ENCODE measurements around the gene THBS4.

The THBS4 gene

DNA sequence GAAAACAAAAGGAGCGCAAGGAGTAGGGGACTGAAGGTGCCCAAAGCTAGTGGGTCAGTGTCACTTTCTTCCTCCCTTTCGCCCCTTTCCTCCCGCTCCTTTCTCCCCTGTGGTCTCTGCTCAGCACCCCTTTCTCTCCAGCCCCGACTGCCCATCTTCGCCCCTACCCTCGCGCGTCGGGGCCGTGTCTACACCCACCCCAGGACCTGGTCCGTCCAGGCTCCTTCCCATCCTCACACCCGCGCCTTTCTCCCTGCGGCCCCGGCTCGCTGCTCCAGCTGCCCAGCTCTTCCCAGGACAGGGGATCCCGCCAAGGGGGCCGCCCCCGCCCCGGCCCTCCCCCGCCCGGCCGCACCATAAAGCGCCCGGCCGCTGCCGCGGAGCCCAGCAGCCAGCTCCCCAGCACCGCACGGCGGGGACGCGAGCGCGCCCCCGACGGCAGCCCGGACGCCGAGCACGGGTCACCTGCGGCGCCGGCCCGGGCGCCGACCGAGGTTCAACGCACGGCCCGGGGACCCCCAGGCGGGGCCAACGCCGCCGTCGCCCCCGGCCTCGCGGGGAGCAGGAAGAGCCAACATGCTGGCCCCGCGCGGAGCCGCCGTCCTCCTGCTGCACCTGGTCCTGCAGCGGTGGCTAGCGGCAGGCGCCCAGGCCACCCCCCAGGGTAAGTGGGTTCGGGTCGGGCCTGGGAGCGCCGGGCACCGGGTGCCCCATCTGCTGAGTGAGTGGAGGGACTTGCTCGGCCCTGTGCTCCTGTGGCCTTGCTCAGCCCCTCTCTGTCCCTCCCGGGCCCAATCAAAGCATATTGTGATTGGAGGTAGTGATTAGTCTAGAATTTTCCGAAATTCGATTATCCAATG is at the start of gene THBS4:
Gene THBS4 (plus strand): TSS at position 387 of the 860 bp plus-strand sequence. CDS start 190 bp downstream, at position 577.
- no peak for DNase-seq

- DNase-seq, result no peak
Measured at GRCh38 chr5:79986260-79986659, 48.9 kb upstream of the THBS4 start.

- no peak for DNase-seq
Measured at GRCh38 chr5:79990205-79990597, 44.9 kb upstream of the THBS4 start.

GRCh38 chr5:79990598-79991507 is 44.3 kb upstream of the THBS4 start, which contains the start of gene MTX3:
Gene MTX3 (minus strand): TSS chr5:79991262. CDS start chr5:79991238, 24 bp downstream.
- peak; percentile 84 for DNase-seq

GRCh38 chr5:79992891-79993657 is 42.1 kb upstream of the THBS4 start:
- DNase-seq, result no peak

- no peak for DNase-seq
Measured at GRCh38 chr5:79999722-80000121, 35.4 kb upstream of the THBS4 start.

- DNase-seq, result no peak
Measured at GRCh38 chr5:80002677-80003076, 32.5 kb upstream of the THBS4 start.

DNA sequence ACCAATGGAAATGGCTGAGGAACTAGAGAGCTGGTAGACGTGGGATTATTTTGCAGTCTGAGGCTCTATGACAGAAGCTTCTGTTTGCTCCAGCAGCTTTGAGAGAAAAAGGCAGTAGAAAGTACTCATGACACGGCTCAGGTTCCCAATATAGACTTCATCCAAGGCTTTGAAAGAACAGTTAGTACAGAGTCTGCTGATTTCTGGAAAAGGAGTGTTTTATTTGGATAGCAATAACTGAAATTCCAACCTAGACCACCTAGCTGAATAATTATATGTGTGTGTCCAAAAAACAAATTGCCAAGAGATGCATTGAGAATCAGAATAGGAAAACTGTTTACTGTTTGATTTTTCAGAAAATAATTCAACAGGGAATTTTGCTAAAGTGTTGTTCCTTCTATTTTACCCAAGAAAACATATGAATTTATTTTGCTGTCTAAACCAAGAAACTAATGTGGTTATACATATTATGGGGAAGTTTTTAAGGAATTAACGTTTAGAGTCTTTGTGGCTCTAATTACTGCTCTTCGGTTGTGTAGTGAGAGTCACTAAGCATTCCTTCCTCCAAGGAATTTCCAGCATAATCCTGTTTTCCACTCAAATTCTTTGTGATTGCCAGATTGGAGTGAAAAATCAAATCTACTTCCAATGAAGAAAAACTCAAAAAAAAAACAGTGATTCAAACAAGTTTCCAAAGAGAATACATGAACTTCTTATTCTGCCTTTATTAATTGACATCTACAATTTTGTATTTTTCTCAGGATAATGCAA is 26.0 kb upstream of the THBS4 start:
- no peak for DNase-seq

DNA sequence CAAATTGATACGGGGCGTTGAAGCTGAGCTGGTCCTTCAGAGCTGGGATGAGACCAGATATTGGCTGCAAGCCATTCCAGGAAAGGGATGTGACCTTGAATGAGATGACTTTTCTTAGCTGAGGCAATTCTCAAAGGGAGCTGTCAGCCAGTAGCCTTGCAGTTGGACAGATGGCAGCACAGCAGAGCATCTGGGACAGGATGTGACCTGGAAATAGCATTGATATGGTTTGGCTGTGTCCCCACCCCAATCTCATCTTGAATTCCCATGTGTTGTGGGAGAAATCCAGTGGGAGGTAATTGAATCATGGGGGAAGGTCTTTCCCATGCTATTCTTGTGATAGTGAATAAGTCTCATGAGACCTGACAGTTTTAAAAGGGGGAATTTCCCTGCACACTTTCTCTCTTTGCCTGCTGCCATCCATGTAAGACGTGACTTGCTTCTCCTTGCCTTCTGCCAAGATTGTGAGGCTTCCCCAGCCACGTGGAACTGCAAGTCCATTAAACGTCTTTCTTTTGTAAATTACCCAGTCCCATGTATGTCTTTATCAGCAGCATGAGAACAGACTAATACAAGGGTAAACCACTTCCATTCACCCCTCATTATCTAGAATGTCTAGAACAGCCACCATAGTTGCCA is 24.3 kb upstream of the THBS4 start:
- no peak for DNase-seq

DNA sequence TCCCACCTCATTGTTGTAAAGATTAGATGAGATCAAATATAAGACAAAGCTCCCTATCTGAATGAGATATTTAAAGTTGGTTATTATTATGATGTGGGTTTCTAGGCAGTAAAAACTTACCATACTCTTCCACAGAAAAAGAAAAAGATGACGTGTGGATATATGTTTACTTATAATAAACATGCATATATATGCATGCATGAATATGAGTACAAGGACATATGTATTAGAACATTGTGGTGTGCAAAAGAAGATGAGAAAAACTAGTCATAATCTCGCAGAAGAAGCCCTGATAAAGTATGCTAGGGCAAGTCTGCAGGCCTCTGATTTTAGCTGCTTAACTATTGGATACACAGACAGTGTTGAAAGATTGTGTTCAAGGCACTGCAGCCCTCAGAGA is 10.1 kb upstream of the THBS4 start:
- DNase-seq, result no peak

DNA sequence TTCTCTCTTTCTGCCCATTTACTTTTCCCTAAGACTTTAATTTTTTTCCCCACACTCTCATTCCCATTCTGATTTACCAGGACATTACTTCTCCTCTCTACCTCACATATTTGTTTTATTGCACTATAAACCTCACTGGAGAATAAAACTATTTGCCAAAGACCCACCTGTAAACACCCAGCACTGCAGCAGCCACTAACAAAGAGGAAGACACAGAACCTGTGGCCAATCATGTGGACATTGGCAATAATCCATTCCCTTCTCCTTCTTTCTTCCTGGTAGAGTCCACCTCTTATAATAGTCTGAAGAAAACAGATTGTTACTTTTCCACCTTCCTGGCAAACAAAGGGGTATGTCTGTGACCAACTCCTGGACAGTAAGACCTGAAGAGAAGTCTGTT is 8.3 kb upstream of the THBS4 start:
- DNase-seq, result no peak

DNA sequence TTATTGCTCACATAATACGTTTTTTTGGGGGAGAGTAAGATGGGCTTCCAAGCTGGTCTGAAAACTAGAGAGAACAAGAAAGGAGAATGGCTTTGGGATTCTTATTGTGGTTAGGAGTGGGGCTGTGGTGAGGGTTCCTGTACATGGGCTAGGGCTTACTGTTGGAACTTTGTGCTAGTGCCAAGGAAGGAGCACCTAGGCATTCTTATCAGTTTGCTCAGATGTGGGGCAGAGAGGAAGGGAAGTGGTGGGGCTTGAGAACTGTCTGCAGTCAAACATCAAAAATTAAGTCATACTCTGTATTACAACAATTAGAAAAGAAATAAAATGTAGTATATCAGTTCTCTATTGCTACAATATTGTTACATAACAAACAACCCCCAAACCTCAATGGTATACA is 4.0 kb upstream of the THBS4 start:
- no peak for DNase-seq

DNA sequence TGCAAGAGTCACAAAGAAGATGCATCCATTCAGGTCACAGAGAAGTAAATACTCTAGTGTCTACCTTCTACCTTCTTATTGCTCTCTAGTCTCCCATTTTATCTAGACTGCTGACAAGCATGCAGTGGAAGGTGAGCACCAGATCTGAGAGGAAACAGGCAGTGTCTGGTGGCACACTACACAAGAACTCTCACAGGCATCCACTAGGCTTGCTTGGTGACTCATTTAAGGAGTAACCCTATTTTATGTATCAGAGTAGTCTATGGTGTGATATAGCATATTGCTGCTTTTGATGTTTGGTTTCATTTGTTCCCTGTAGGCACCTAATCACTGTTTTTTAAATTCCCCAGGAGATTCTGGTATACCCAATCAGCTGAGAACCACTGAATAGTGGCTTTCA is 1.6 kb upstream of the THBS4 start:
- no peak for DNase-seq

GRCh38 chr5:80034559-80034958 is 589 bp upstream of the THBS4 start:
- no peak for DNase-seq

DNA sequence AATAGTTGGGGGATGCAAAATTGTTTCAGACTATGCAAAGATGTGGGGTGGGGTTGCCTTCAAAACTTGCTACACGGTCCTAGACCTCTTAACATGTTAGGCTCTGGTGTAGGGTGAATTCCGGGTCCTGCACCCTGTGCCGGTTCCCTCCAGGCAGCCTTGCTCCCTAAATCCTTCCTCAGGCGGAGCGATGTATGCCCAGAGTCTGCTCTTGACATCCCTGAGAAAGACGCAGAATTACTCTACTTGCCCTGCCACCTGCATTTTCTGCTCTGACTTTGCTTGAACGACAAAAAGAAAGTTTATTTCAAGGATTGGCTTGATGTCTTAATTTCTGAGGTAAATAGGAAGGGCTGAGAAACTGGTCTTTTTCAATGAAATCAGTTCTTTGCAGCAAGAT is 691 bp downstream of the THBS4 start:
- no peak for DNase-seq

DNA sequence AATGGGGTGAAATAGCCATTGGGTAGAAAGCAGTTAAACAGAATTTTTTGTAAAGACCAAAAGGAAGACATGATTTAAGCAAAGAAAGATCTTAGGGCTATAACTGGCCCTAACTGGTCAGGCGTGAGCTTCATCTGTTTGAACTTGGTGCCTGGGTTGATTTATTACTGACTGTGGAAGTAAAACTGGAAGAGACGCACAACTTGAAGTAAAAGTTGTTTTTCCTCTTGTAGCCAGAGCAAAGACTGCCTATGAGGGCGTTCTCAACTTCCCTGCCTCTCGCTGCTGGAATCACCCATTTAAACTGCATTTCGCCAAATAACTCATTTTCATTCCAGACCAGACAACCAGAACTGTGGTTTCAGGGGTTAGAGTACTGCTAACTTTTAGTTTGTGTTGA is 1.5 kb downstream of the THBS4 start:
- no peak for DNase-seq

DNA sequence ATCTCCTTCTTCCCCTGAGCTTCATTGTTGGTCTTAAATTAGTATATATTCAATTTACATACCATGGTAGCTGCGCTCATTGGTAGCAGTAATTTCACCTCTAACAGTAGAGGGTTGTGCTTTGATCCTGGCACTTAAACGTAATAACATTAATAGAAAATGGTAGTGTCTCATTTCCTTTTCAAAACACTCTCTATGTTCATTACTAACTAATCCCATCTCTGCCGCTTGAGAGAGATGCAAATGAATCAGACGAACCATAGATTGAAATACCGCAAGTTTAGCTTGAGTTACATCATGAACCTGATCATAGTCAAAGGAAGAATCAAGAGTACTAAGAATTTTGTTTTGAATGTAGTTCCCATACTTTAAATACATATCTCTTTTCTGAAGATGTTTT is 2.2 kb downstream of the THBS4 start:
- no peak for DNase-seq

GRCh38 chr5:80039650-80040049 is 4.5 kb downstream of the THBS4 start:
- DNase-seq, result no peak

DNA sequence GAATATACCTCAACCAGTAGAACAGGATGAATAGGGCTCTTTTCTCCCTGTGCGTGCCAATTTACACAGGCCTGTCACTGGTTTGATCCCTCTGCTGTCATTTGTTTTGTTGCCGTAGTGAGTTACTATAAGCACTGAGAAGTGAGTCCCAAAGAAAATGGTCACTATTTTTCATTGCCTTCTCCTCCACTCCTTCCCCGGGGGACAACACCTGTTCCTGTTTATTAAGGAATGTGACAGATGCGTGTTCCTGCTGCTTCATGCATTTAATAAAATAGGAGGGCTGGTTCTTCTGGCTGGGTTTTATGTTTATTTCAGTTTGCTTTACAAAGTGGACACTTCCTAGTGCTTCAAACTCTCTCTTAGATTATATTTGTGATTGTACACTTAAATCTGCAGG is 6.4 kb downstream of the THBS4 start:
- no peak for DNase-seq

DNA sequence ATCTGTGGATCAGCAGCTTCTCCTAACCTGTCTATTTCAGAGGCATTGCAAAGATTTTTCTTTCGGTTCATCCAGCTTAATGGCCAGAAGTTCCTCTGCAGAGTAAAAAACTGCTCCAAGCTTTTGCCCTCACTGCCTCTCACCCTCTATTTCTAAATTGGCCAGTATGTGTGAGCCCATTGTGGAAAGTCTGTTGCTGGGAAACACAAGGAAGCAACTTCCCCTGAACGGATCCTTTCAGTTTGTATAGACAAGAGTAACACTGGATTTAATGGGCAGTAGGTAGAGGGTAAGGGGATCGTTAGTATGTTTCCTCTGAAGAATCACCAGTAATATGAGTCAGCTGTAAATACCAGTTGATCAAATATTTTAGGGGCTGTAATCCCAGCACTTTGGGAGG is 7.2 kb downstream of the THBS4 start:
- no peak for DNase-seq

DNA sequence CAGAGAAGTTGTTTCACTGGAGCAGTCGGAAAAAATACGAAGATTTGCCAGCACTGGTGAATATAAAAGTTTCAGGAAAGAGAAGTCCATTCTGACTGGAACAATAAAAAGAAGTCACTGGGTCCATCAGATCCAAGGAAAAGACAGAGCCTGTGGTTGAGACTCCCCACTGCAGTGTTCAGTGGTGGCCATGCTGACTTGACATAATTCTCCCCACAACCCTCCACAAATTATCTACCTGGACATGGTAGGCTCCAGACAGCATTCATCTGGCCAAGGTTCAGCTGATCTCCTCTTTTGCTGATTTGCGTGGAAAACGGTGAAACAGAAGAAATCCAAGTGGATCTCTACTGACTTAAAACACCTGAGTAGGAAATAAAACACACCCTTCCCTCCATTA is 8.0 kb downstream of the THBS4 start:
- DNase-seq, result no peak
